GM21390 (cell line): ENCODE results near the gene GGPS1.
"Not testable (repeated sequence)": the region's sequence is repeated elsewhere in the genome, so short reads cannot be mapped to it uniquely, and the experiment has no call there.

Experiments used
- ATAC-seq: cut with Tn5 transposase; IDR thresholded peaks from one replicate; pipeline ENCODE4 v1.9.1; 2021; ENCODE audit not compliant: unreplicated experiment

GGPS1 gene

GRCh38 chr1:235328271-235329138 lies at the start of gene GGPS1:
TSS of gene GGPS1 (plus strand) at chr1:235328570. CDS start at chr1:235335265, 6,695 bp downstream.
- peak; percentile 60 for ATAC-seq

- no peak for ATAC-seq
These were observed 49.5 kb upstream of the GGPS1 start for GRCh38 chr1:235278915-235279292.

GRCh38 chr1:235279694-235280093 lies 48.7 kb upstream of the GGPS1 start:
- ATAC-seq: no peak

- no peak for ATAC-seq
These were observed 47.9 kb upstream of the GGPS1 start for GRCh38 chr1:235280467-235280866.

- not testable (repeated sequence) for ATAC-seq
These were observed 44.7 kb upstream of the GGPS1 start for GRCh38 chr1:235283636-235284035.

GRCh38 chr1:235284231-235284769 lies 44.1 kb upstream of the GGPS1 start:
- no peak for ATAC-seq

- ATAC-seq: no peak
These were observed 41.7 kb upstream of the GGPS1 start for GRCh38 chr1:235286667-235287066.

GRCh38 chr1:235287208-235287882 lies 41.0 kb upstream of the GGPS1 start:
- ATAC-seq: no peak

- no peak for ATAC-seq
These were observed 38.3 kb upstream of the GGPS1 start for GRCh38 chr1:235289859-235290739.

GRCh38 chr1:235290740-235291502 lies 37.4 kb upstream of the GGPS1 start:
- no peak for ATAC-seq

GRCh38 chr1:235291599-235292091 lies 36.7 kb upstream of the GGPS1 start:
- no peak for ATAC-seq

GRCh38 chr1:235292790-235293189 lies 35.6 kb upstream of the GGPS1 start:
- ATAC-seq: no peak

- ATAC-seq: no peak
These were observed 34.9 kb upstream of the GGPS1 start for GRCh38 chr1:235293322-235293942.

GRCh38 chr1:235295902-235296350 lies 32.4 kb upstream of the GGPS1 start:
- no peak for ATAC-seq

- ATAC-seq: no peak
These were observed 31.6 kb upstream of the GGPS1 start for GRCh38 chr1:235296729-235297128.

GRCh38 chr1:235297579-235297978 lies 30.8 kb upstream of the GGPS1 start:
- ATAC-seq: no peak

GRCh38 chr1:235298758-235299157 lies 29.6 kb upstream of the GGPS1 start:
- ATAC-seq: no peak

GRCh38 chr1:235299169-235299858 lies 29.1 kb upstream of the GGPS1 start:
- ATAC-seq: no peak

GRCh38 chr1:235302143-235302542 lies 26.2 kb upstream of the GGPS1 start:
- no peak for ATAC-seq
